BJ (cell line): ENCODE results near the gene TTC3. TPM values are rescaled to one million over a fixed set of nuclear protein-coding genes. Genes with fewer than 3 reads are reported as not detected.
A peak's percentile ranks its signal among the peaks of the same experiment; 100 is the strongest.

Experiments used
- CTCF ChIA-PET: fragments of 350-600 bp; formaldehyde crosslinking; extraction: SDS; loops from one replicate; lab custom pipeline; 2021; ENCODE audit warnings: antibody characterized with exemption, inconsistent platforms; lab: Yijun Ruan, JAX
- POLR2A ChIA-PET: fragments of 300-600 bp; sonication (Branson Sonifier 250); formaldehyde crosslinking; extraction: SDS; loops from one replicate; lab custom pipeline; 2021; ENCODE audit warnings: antibody characterized with exemption; lab: Charles Lee
- DNase-seq: peaks from one replicate; pipeline ENCODE4 v3.0.0-alpha.2; 2011; ENCODE audit warnings: low read depth
- H3K27me3 ChIP-seq: 2 replicates; pipeline ENCODE4 v1.6.0; 2011; ENCODE audit warnings: low read length; ENCODE audit not compliant: control insufficient read depth, insufficient read depth
- H3K36me3 ChIP-seq: 2 replicates; pipeline ENCODE4 v1.5.1; 2011; ENCODE audit warnings: low read length; ENCODE audit not compliant: control insufficient read depth, insufficient read depth
- H3K4me3 ChIP-seq: 2 replicates; pipeline ENCODE4 v1.5.1; 2011; ENCODE audit warnings: low read depth, mild to moderate bottlenecking, control low read depth, low read length
- polyA minus RNA-seq: library from RNA; depleted of rRNA, polyadenylated mRNA; stranded (reverse); fragments of >200 nt; gene quantifications from 2 replicates; pipeline ENCODE4 v1.2.3, GENCODE V29; 2011; rRNA and poly(A)+ RNA removed
- polyA plus RNA-seq: library from polyadenylated mRNA; depleted of rRNA; stranded (reverse); fragments of >200 nt; gene quantifications from 2 replicates; pipeline ENCODE4 v1.2.3, GENCODE V29; 2011; rRNA removed
- TF ChIP-seq, protein P1 (sequence below): IDR thresholded peaks from 2 replicates; pipeline ENCODE4 v1.5.1; 2011; ENCODE audit warnings: low read depth, mild to moderate bottlenecking, control low read depth, inconsistent platforms, low read length, moderate library complexity; ENCODE audit not compliant: insufficient read depth

The TTC3 gene, protein sequence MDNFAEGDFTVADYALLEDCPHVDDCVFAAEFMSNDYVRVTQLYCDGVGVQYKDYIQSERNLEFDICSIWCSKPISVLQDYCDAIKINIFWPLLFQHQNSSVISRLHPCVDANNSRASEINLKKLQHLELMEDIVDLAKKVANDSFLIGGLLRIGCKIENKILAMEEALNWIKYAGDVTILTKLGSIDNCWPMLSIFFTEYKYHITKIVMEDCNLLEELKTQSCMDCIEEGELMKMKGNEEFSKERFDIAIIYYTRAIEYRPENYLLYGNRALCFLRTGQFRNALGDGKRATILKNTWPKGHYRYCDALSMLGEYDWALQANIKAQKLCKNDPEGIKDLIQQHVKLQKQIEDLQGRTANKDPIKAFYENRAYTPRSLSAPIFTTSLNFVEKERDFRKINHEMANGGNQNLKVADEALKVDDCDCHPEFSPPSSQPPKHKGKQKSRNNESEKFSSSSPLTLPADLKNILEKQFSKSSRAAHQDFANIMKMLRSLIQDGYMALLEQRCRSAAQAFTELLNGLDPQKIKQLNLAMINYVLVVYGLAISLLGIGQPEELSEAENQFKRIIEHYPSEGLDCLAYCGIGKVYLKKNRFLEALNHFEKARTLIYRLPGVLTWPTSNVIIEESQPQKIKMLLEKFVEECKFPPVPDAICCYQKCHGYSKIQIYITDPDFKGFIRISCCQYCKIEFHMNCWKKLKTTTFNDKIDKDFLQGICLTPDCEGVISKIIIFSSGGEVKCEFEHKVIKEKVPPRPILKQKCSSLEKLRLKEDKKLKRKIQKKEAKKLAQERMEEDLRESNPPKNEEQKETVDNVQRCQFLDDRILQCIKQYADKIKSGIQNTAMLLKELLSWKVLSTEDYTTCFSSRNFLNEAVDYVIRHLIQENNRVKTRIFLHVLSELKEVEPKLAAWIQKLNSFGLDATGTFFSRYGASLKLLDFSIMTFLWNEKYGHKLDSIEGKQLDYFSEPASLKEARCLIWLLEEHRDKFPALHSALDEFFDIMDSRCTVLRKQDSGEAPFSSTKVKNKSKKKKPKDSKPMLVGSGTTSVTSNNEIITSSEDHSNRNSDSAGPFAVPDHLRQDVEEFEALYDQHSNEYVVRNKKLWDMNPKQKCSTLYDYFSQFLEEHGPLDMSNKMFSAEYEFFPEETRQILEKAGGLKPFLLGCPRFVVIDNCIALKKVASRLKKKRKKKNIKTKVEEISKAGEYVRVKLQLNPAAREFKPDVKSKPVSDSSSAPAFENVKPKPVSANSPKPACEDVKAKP (N-terminal part only)
- 108 and 125 TPM in 2 replicates for polyA plus RNA-seq
- polyA minus RNA-seq: 95.6 and 120 TPM in 2 replicates

DNA sequence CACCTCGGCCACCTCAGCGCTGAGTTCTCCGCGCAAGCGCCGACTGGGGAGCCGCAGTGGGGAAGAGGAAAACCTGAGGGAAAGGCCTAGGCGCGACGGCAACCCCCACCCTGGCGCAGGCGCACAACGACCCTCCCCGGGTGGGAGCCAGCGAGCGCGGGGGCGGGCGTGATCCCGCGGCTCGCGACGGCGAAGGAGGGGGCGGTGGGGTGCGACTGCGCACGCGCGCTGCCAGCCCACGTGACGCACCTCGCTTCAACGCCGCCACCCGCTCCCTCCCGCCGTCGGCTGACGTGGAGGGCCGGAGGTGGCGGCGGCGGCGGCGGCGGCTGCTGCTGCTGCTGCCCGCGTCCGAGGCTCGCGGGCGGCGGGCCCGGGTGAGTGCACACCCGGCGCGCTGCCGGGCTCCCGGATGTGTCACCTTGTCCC is at the start of gene TTC3, which contains the start of gene PIGP:
TSS of gene TTC3 (plus strand) at position 267 of the 429 bp plus-strand sequence. CDS start 14,004 bp downstream, outside the sequence.
TSS of gene PIGP (minus strand) at position 84 of the 429 bp plus-strand sequence. CDS start 556 bp downstream, outside the sequence.
- DNase-seq: peak; percentile 74
- ChIA-PET CTCF (no interaction called here), POLR2A (no interaction called here)
- no peaks in the 10 kb centered on the region for H3K27me3 ChIP-seq
- TF ChIP-seq, protein P1, sequence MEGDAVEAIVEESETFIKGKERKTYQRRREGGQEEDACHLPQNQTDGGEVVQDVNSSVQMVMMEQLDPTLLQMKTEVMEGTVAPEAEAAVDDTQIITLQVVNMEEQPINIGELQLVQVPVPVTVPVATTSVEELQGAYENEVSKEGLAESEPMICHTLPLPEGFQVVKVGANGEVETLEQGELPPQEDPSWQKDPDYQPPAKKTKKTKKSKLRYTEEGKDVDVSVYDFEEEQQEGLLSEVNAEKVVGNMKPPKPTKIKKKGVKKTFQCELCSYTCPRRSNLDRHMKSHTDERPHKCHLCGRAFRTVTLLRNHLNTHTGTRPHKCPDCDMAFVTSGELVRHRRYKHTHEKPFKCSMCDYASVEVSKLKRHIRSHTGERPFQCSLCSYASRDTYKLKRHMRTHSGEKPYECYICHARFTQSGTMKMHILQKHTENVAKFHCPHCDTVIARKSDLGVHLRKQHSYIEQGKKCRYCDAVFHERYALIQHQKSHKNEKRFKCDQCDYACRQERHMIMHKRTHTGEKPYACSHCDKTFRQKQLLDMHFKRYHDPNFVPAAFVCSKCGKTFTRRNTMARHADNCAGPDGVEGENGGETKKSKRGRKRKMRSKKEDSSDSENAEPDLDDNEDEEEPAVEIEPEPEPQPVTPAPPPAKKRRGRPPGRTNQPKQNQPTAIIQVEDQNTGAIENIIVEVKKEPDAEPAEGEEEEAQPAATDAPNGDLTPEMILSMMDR: no peak
- H3K4me3 ChIP-seq: peak within 1 kb of the TSS; percentile 96
- H3K36me3 ChIP-seq: no peaks in the 10 kb centered on the region

DNA sequence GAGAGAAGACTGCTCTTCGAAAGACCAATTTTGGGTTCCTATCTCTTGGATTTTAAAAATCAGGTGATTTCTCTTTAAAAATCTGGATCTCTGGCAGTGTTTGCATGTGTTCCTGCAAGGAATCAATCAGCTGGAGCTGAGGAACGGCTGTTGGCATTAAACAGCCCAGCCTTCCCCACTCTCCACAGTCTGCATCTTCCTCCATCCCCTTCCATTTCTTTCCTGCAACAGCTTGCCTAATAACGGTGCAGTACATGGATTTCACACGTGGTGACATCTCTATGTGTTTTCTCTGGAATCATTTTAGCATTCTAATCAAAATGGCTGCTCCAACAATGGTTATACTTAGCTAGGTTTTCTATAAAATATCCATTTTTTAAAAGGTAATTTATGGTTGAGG is 46.6 kb upstream of the TTC3 start:
- TF ChIP-seq, protein P1: no peak
- Histone ChIP-seq H3K27me3 (peaks cover 4% of the 10 kb centered on the region), H3K36me3 (no peaks in the 10 kb centered on the region), H3K4me3 (no peak overlapping the region)
- POLR2A ChIA-PET: no interaction called here
- no peak for DNase-seq
- CTCF ChIA-PET: interaction anchor here (1.1 to 2.6 kb wide), 4 partner anchors 9 to 36 kb away, joined by 3 to 7 read pairs (median 4); no protein-coding TSS in a partner anchor

DNA sequence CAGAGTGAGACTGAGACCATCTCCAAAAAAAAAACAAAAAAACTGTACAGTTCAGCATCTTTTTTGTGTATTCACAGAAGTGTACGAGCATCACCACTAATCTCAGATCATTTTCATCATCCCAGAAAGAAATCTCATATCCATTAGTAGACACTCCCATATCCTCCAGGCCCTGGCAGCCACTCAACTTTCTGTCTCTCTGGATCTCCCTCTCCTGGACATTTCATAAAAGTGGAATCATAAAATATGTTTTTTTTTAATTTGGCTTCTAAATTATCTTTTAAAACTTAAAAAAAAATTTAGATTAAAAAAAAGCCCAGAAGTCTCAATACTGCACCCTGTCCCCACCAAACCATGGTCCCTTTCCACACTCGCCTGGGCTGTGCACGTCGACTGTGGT is 44.5 kb upstream of the TTC3 start:
- ChIA-PET POLR2A (no interaction called here), CTCF (interaction anchor here (0.9 kb wide), 1 partner anchor 13 kb away, joined by 3 read pairs; no protein-coding TSS in a partner anchor)
- peaks cover 4% of the 10 kb centered on the region for H3K27me3 ChIP-seq
- no peaks in the 10 kb centered on the region for H3K36me3 ChIP-seq
- TF ChIP-seq, protein P1: no peak
- no peak for DNase-seq
- H3K4me3 ChIP-seq: no peak overlapping the region

DNA sequence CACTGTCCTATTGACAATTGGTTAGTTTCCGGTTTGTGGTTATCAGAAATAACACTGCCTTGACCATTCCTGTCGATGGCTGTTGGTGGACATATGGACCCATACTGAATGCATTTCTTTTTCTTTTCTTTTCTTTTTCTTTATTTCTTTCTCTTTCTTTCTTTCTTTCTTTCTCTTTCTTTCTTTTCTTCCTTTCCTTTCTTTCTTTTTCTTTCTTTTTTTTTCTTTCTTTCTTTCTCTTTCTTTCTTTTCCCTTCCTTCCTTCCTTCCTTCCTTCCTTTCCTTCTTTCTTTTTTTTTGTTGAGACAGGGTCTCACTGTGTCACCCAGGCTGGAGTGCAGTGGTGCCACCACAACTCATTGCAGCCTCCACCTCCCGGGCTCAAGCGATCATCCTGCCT is 42.2 kb upstream of the TTC3 start:
- Histone ChIP-seq H3K36me3 (no peaks in the 10 kb centered on the region), H3K27me3 (peaks cover 4% of the 10 kb centered on the region), H3K4me3 (no peak overlapping the region)
- POLR2A ChIA-PET: no interaction called here
- no peak for DNase-seq
- TF ChIP-seq, protein P1: no peak
- CTCF ChIA-PET: interaction anchor here (0.8 to 1.6 kb wide), 3 partner anchors 21 to 90 kb away, joined by 3 to 5 read pairs (median 3); no protein-coding TSS in a partner anchor
